Keratinocyte (primary cell): ENCODE data around the gene PVALB. TPM values are rescaled to one million over a fixed set of nuclear protein-coding genes. Genes with fewer than 3 reads are reported as not detected.

Experiments used
- DNase-seq: peaks from one replicate; pipeline ENCODE4 v3.0.0-alpha.2; 2011; ENCODE audit warnings: low read depth, missing footprints, low spot score
- FAIRE-seq: peaks from 2 replicates; lab custom pipeline; 2011; peaks lifted over from hg19 to GRCh38; lab: Jason Lieb, UNC
- H2AFZ ChIP-seq: 2 replicates; pipeline ENCODE4 v1.6.0; 2012; ENCODE audit warnings: low read length, control low read depth, inconsistent platforms; ENCODE audit not compliant: control insufficient read depth
- H3K27ac ChIP-seq: 2 replicates; pipeline ENCODE4 v1.5.1; 2011; ENCODE audit warnings: low read length; ENCODE audit not compliant: control insufficient read depth, insufficient read depth
- H3K27me3 ChIP-seq: 3 replicates; pipeline ENCODE4 v1.6.0; 2011; ENCODE audit warnings: low read length; ENCODE audit not compliant: control insufficient read depth, insufficient read depth; ENCODE audit errors: extremely low read depth
- H3K36me3 ChIP-seq, 2 experiments: 2 replicates in 1 of 2; 3 replicates in 1 of 2; pipeline ENCODE4 v1.5.1; 2011; ENCODE audit warnings: low read length in 2 of 2, mild to moderate bottlenecking in 1 of 2; ENCODE audit not compliant: control insufficient read depth in 2 of 2, insufficient read depth in 2 of 2; ENCODE audit errors: extremely low read depth in 1 of 2
- H3K4me1 ChIP-seq: 3 replicates; pipeline ENCODE4 v1.5.1; 2011; ENCODE audit warnings: low read length; ENCODE audit not compliant: control insufficient read depth, insufficient read depth; ENCODE audit errors: extremely low read depth
- H3K4me2 ChIP-seq: 3 replicates; pipeline ENCODE4 v1.6.0; 2011; ENCODE audit warnings: low read depth, low read length; ENCODE audit not compliant: control insufficient read depth, insufficient read depth; ENCODE audit errors: extremely low read depth
- H3K4me3 ChIP-seq, 3 experiments: fragments of 200-600 bp in 1 of 3; sonication (generic) in 1 of 3; 2 replicates in 2 of 3; 3 replicates in 1 of 3; pipeline ENCODE4 v1.5.1; 2011 to 2016; ENCODE audit warnings: low read length in 3 of 3, mild to moderate bottlenecking in 3 of 3, control low read depth in 2 of 3, inconsistent platforms in 1 of 3, low read depth in 1 of 3, mixed read lengths in 1 of 3, mixed run types in 1 of 3, moderate library complexity in 1 of 3; ENCODE audit not compliant: control insufficient read depth in 2 of 3, insufficient read depth in 2 of 3; ENCODE audit errors: extremely low read depth in 1 of 3
- H3K79me2 ChIP-seq: 2 replicates; pipeline ENCODE4 v1.6.0; 2012; ENCODE audit warnings: low read length; ENCODE audit not compliant: control insufficient read depth, insufficient read depth
- H3K9ac ChIP-seq: 3 replicates; pipeline ENCODE4 v1.6.0; 2011; ENCODE audit warnings: low read length; ENCODE audit not compliant: control insufficient read depth, insufficient read depth; ENCODE audit errors: extremely low read depth
- H3K9me1 ChIP-seq: 3 replicates; pipeline ENCODE4 v1.6.0; 2011; ENCODE audit warnings: low read length; ENCODE audit not compliant: control insufficient read depth, insufficient read depth; ENCODE audit errors: extremely low read depth
- H3K9me3 ChIP-seq: 2 replicates; pipeline ENCODE4 v1.5.1; 2012; ENCODE audit warnings: low read depth, low read length; ENCODE audit not compliant: control insufficient read depth
- H4K20me1 ChIP-seq: 3 replicates; pipeline ENCODE4 v1.6.0; 2011; ENCODE audit warnings: low read length; ENCODE audit not compliant: control insufficient read depth, insufficient read depth; ENCODE audit errors: extremely low read depth
- EZH2 ChIP-seq: IDR thresholded peaks from one replicate; pipeline ENCODE4 v1.6.1; 2012; ENCODE audit warnings: inconsistent platforms, mild to moderate bottlenecking, low read length, moderate library complexity
- dilution Hi-C: fragments of 300-500 bp; cut with MboI; formaldehyde crosslinking; loops from one replicate; pipeline ENCODE4 v1.7.0; 2020; ENCODE audit warnings: low sequenced_read_pairs; ENCODE audit not compliant: extremely low pct_ligation_motif_present
- polyA plus RNA-seq, 5 experiments: library from polyadenylated mRNA; depleted of rRNA in 3 of 5; stranded (reverse) in 3 of 5; stranded (forward) in 1 of 5; unstranded in 1 of 5; fragments of >200 nt; gene quantifications; 1 replicate in 1 of 5; 2 replicates in 3 of 5; 3 replicates in 1 of 5; pipeline versions ENCODE4 v1.2.1 to v1.2.3, GENCODE V29; 2011 to 2012; ENCODE audit warnings: missing spikeins in 2 of 5, low read depth in 1 of 5, low replicate concordance in 1 of 5
- TF ChIP-seq, protein P1 (sequence below), 3 experiments: IDR thresholded peaks in 1 of 3; conservative IDR thresholded peaks in 1 of 3; optimal IDR thresholded peaks in 1 of 3; 2 replicates in 2 of 3; 3 replicates in 1 of 3; pipeline versions ENCODE3 to v1.5.1; 2011; ENCODE audit warnings: low read length in 3 of 3, mild to moderate bottlenecking in 3 of 3, moderate library complexity in 2 of 3, control low read depth in 1 of 3, inconsistent platforms in 1 of 3; ENCODE audit not compliant: insufficient read depth in 2 of 3; ENCODE audit errors: extremely low read depth in 1 of 3

Gene PVALB
- polyA plus RNA-seq, 1 donor (not counting 4 experiments of a cell fraction or from before 2014, with no cell fraction given): not detected

DNA sequence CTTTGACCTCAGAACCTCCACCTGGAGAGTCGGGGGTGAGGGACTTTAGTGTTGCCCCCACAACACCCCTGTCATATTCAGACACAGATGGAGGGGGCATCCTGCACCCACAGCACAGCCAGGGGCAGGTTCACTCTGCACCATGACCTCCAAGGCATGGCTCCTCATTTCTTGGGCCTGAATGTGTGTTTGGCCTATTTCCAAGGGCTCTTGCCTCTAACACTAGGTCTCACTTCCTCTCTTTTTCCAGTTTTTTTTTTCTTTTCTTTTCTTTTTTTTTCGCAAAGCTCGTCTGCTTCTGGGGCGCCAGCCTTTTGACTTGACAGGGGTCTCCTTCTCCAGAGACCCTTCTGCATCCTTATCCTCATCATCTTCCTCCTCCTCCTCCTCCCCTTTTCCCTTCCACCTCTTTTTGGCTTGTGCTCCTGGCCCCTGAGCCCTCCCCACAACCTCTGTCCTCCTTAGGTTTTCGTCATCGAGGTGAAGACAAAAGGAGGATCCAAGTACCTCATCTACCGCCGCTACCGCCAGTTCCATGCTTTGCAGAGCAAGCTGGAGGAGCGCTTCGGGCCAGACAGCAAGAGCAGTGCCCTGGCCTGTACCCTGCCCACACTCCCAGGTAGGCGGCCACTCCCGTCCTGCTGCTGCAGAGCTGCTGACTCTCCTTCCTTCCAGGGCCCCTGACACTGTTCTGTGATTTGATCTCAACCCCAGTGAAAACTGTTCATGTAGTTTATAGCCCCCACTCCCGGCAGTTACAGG, 47.8 kb upstream of the PVALB start:
- no peaks in the 10 kb centered on the region for H3K36me3 ChIP-seq
- no peaks in the 10 kb centered on the region for H4K20me1 ChIP-seq
- H3K4me1 ChIP-seq: peaks cover 11% of the 10 kb centered on the region
- H3K9me3 ChIP-seq: no peaks in the 10 kb centered on the region
- no peaks in the 10 kb centered on the region for H3K79me2 ChIP-seq
- dilution Hi-C loops: no loop called here
- no peak for FAIRE-seq
- H3K9me1 ChIP-seq: no peaks in the 10 kb centered on the region
- H3K4me2 ChIP-seq: no peak overlapping the region
- TF ChIP-seq, protein P1, sequence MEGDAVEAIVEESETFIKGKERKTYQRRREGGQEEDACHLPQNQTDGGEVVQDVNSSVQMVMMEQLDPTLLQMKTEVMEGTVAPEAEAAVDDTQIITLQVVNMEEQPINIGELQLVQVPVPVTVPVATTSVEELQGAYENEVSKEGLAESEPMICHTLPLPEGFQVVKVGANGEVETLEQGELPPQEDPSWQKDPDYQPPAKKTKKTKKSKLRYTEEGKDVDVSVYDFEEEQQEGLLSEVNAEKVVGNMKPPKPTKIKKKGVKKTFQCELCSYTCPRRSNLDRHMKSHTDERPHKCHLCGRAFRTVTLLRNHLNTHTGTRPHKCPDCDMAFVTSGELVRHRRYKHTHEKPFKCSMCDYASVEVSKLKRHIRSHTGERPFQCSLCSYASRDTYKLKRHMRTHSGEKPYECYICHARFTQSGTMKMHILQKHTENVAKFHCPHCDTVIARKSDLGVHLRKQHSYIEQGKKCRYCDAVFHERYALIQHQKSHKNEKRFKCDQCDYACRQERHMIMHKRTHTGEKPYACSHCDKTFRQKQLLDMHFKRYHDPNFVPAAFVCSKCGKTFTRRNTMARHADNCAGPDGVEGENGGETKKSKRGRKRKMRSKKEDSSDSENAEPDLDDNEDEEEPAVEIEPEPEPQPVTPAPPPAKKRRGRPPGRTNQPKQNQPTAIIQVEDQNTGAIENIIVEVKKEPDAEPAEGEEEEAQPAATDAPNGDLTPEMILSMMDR (optimal IDR thresholded peaks at IDR 0.05 in 1 of 3, IDR thresholded peaks at IDR 0.05 in 1 of 3, conservative IDR thresholded peaks at IDR 0.05 in 1 of 3; ENCODE audit: extremely low read depth in 1 of 3, insufficient read depth in 2 of 3, low read length in 3 of 3): no peak
- TF ChIP-seq EZH2: no peak
- H3K27ac ChIP-seq: no peak overlapping the region
- no peaks in the 10 kb centered on the region for H3K27me3 ChIP-seq
- H3K4me3 ChIP-seq: no peak overlapping the region
- no peak for DNase-seq
- no peak overlapping the region for H2AFZ ChIP-seq
- H3K9ac ChIP-seq: no peak overlapping the region

GRCh38 chr22:36863979-36864378, 47.1 kb upstream of the PVALB start:
- Histone ChIP-seq H3K27me3 (no peaks in the 10 kb centered on the region), H3K4me3 (no peak overlapping the region), H3K36me3 (no peaks in the 10 kb centered on the region), H3K9me1 (no peaks in the 10 kb centered on the region), H3K27ac (no peak overlapping the region), H3K4me1 (peaks cover 12% of the 10 kb centered on the region), H2AFZ (no peak overlapping the region), H3K9ac (no peak overlapping the region), H3K9me3 (no peaks in the 10 kb centered on the region), H4K20me1 (no peaks in the 10 kb centered on the region), H3K79me2 (no peaks in the 10 kb centered on the region), H3K4me2 (no peak overlapping the region)
- dilution Hi-C loops: no loop called here
- no peak for FAIRE-seq
- DNase-seq: no peak
- no peak for TF ChIP-seq EZH2
- TF ChIP-seq, protein P1 (optimal IDR thresholded peaks at IDR 0.05 in 1 of 3, IDR thresholded peaks at IDR 0.05 in 1 of 3, conservative IDR thresholded peaks at IDR 0.05 in 1 of 3; ENCODE audit: extremely low read depth in 1 of 3, insufficient read depth in 2 of 3, low read length in 3 of 3): no peak
